H1 (cell line): ENCODE results near the gene PTPN21. TPM values are rescaled to one million over a fixed set of nuclear protein-coding genes. Genes with fewer than 3 reads are reported as not detected.

Source experiments
- CTCF ChIA-PET: fragments of 300-600 bp; sonication (Branson Sonifier 250); formaldehyde crosslinking; loops from one replicate; lab custom pipeline; 2021; ENCODE audit not compliant: partially characterized antibody; lab: Charles Lee
- POLR2A ChIA-PET: fragments of 300-600 bp; sonication (Branson Sonifier 250); formaldehyde crosslinking; loops from one replicate; lab custom pipeline; 2021; ENCODE audit warnings: inconsistent platforms; ENCODE audit not compliant: partially characterized antibody; lab: Charles Lee
- DNase-seq, 2 experiments: peaks; one replicate each; pipeline versions ENCODE4 v3.0.0 to v3.0.0-alpha.2; 2010 to 2022; ENCODE audit warnings: low spot score in 2 of 2, low read depth in 1 of 2, mixed read lengths in 1 of 2
- FAIRE-seq: peaks from 2 replicates; lab custom pipeline; 2011; peaks lifted over from hg19 to GRCh38; lab: Jason Lieb, UNC
- H2AFZ ChIP-seq: 2 replicates; pipeline ENCODE4 v1.8.1; 2012; ENCODE audit warnings: low read length, inconsistent platforms
- H2AK5ac ChIP-seq: 2 replicates; pipeline ENCODE4 v1.6.1; 2013; ENCODE audit warnings: low read depth, low read length
- H2BK120ac ChIP-seq: replicated peaks from 2 replicates; pipeline ENCODE3; 2013; ENCODE audit warnings: low read depth, low read length, inconsistent platforms
- H2BK12ac ChIP-seq: 2 replicates; pipeline ENCODE4 v1.6.1; 2013; ENCODE audit warnings: low read depth, low read length
- H2BK15ac ChIP-seq: 2 replicates; pipeline ENCODE4 v1.6.1; 2013; ENCODE audit warnings: low read length
- H2BK20ac ChIP-seq: 2 replicates; pipeline ENCODE4 v1.6.1; 2013; ENCODE audit warnings: low read length
- H2BK5ac ChIP-seq: 2 replicates; pipeline ENCODE4 v1.6.1; 2013; ENCODE audit warnings: low read depth, low read length
- H3K14ac ChIP-seq: 2 replicates; pipeline ENCODE4 v1.6.1; 2013; ENCODE audit warnings: inconsistent platforms; ENCODE audit not compliant: insufficient read length
- H3K18ac ChIP-seq: 2 replicates; pipeline ENCODE4 v1.6.1; 2013; ENCODE audit warnings: low read length; ENCODE audit errors: extremely low read depth
- H3K23ac ChIP-seq: 2 replicates; pipeline ENCODE4 v1.6.1; 2013; ENCODE audit warnings: inconsistent platforms; ENCODE audit not compliant: insufficient read length
- H3K23me2 ChIP-seq: 2 replicates; pipeline ENCODE4 v1.6.1; 2013; ENCODE audit warnings: low read depth, low read length
- H3K27ac ChIP-seq: 2 replicates; pipeline ENCODE4 v1.6.1; 2011; ENCODE audit warnings: low read depth, low read length, inconsistent platforms
- H3K27me3 ChIP-seq, 4 experiments: replicated peaks in 1 of 4; 1 replicate in 1 of 4; 2 replicates in 3 of 4; pipeline versions ENCODE4 v1.6.1 to v1.8.1; 2011 to 2013; ENCODE audit warnings: low read length in 3 of 4, mild to moderate bottlenecking in 3 of 4, inconsistent platforms in 2 of 4, mixed read lengths in 2 of 4, moderate library complexity in 1 of 4; ENCODE audit not compliant: control insufficient read depth in 3 of 4, insufficient read depth in 3 of 4; ENCODE audit errors: extremely low read depth in 1 of 4
- H3K36me3 ChIP-seq, 4 experiments: 2 replicates each; pipeline versions ENCODE4 v1.6.1 to v1.8.1; 2011 to 2013; ENCODE audit warnings: mild to moderate bottlenecking in 4 of 4, low read length in 3 of 4, moderate library complexity in 2 of 4, control low read depth in 1 of 4, inconsistent platforms in 1 of 4; ENCODE audit not compliant: insufficient read depth in 4 of 4, control insufficient read depth in 2 of 4
- H3K4ac ChIP-seq: replicated peaks from 2 replicates; pipeline ENCODE3; 2013; ENCODE audit warnings: low read length, low read depth, mixed read lengths, inconsistent platforms; ENCODE audit not compliant: insufficient read length
- H3K4me1 ChIP-seq, 4 experiments: replicated peaks in 1 of 4; 1 replicate in 1 of 4; 2 replicates in 3 of 4; pipeline versions ENCODE4 v1.6.1 to v1.8.1; 2011 to 2013; ENCODE audit warnings: low read length in 3 of 4, inconsistent platforms in 2 of 4, mixed read lengths in 1 of 4; ENCODE audit not compliant: insufficient read depth in 4 of 4, control insufficient read depth in 3 of 4
- H3K4me2 ChIP-seq, 2 experiments: 2 replicates each; pipeline versions ENCODE4 v1.6.1 to v1.8.1; 2011 to 2013; ENCODE audit warnings: low read depth in 2 of 2, low read length in 2 of 2, control low read depth in 1 of 2, inconsistent platforms in 1 of 2, mild to moderate bottlenecking in 1 of 2; ENCODE audit not compliant: insufficient read depth in 1 of 2
- H3K4me3 ChIP-seq, 4 experiments: fragments of 200-600, 300-600 bp in 1 of 4; sonication (generic), shearing (Covaris generic), sonication (Bioruptor Twin) in 1 of 4; 2 replicates each; pipeline versions ENCODE4 v1.5.1 to v1.8.1; 2011 to 2016; ENCODE audit warnings: low read length in 4 of 4, low read depth in 3 of 4, control low read depth in 2 of 4, inconsistent platforms in 2 of 4, mild to moderate bottlenecking in 2 of 4, mixed read lengths in 1 of 4, moderate library complexity in 1 of 4; ENCODE audit not compliant: insufficient read depth in 2 of 4; ENCODE audit errors: extremely low read depth in 1 of 4
- H3K56ac ChIP-seq: replicated peaks from 2 replicates; pipeline ENCODE3; 2013; ENCODE audit warnings: low read depth, mild to moderate bottlenecking, mixed read lengths, low read length, inconsistent platforms; ENCODE audit not compliant: insufficient read length
- H3K79me1 ChIP-seq: 2 replicates; pipeline ENCODE4 v1.6.1; 2013; ENCODE audit warnings: low read depth, low read length, control low read depth
- H3K79me2 ChIP-seq, 2 experiments: 2 replicates each; pipeline versions ENCODE4 v1.6.1 to v1.8.1; 2012 to 2013; ENCODE audit warnings: low read length in 2 of 2, mild to moderate bottlenecking in 2 of 2, inconsistent platforms in 1 of 2; ENCODE audit not compliant: insufficient read depth in 2 of 2, control insufficient read depth in 1 of 2
- H3K9ac ChIP-seq, 4 experiments: replicated peaks in 1 of 4; 1 replicate in 1 of 4; 2 replicates in 3 of 4; pipeline versions ENCODE4 v1.6.1 to v1.8.1; 2011 to 2013; ENCODE audit warnings: low read depth in 3 of 4, low read length in 3 of 4, control low read depth in 2 of 4, mild to moderate bottlenecking in 2 of 4, moderate library complexity in 2 of 4, inconsistent platforms in 1 of 4; ENCODE audit errors: extremely low read depth in 1 of 4
- H3K9me3 ChIP-seq, 2 experiments: 2 replicates each; pipeline versions ENCODE4 v1.6.1 to v1.8.1; 2012 to 2013; ENCODE audit warnings: mild to moderate bottlenecking in 2 of 2, moderate library complexity in 2 of 2, control low read depth in 1 of 2, inconsistent platforms in 1 of 2, low read depth in 1 of 2, low read length in 1 of 2, mixed read lengths in 1 of 2; ENCODE audit not compliant: insufficient read depth in 2 of 2
- H4K20me1 ChIP-seq, 2 experiments: replicated peaks in 1 of 2; 2 replicates each; pipeline versions ENCODE3 to v1.8.1; 2011 to 2013; ENCODE audit warnings: inconsistent platforms in 2 of 2, low read length in 2 of 2, mild to moderate bottlenecking in 1 of 2; ENCODE audit not compliant: insufficient read depth in 2 of 2, control insufficient read depth in 1 of 2
- H4K5ac ChIP-seq: 2 replicates; pipeline ENCODE4 v1.6.1; 2013; ENCODE audit warnings: low read length, low read depth, mixed read lengths, inconsistent platforms; ENCODE audit not compliant: insufficient read length
- H4K8ac ChIP-seq: 2 replicates; pipeline ENCODE4 v1.8.0; 2013; ENCODE audit warnings: mild to moderate bottlenecking, moderate library complexity, low read length, inconsistent platforms; ENCODE audit not compliant: insufficient read depth; ENCODE audit errors: extremely low read depth
- H4K91ac ChIP-seq: replicated peaks from 2 replicates; pipeline ENCODE3; 2013; ENCODE audit warnings: low read length, mixed read lengths, inconsistent platforms; ENCODE audit not compliant: insufficient read length
- CHD1 ChIP-seq: IDR thresholded peaks from 2 replicates; pipeline ENCODE4 v1.6.1; 2012; ENCODE audit warnings: low read depth, low read length, improper control_type of control experiment
- KDM1A ChIP-seq: fragments of 200-600, 300-600 bp; sonication (generic); IDR thresholded peaks from 2 replicates; pipeline ENCODE4 v1.7.1; 2016; ENCODE audit warnings: mild to moderate bottlenecking, low read length, borderline replicate concordance
- SAP30 ChIP-seq: fragments of 300-600 bp; sonication (generic); IDR thresholded peaks from 2 replicates; pipeline ENCODE4 v1.7.1; 2012; ENCODE audit warnings: low read length, moderate library complexity, mild to moderate bottlenecking, inconsistent platforms; ENCODE audit not compliant: insufficient read depth, insufficient replicate concordance
- YY1 ChIP-seq: IDR thresholded peaks from 2 replicates; pipeline ENCODE4 v1.6.1; 2011; ENCODE audit warnings: low read depth, mild to moderate bottlenecking, low read length
- WGBS, 2 experiments: shearing (Covaris generic) in 1 of 2; methylation state at CpG; one replicate each; pipeline versions ENCODE4 v1.1.6 to v1.1.7; 2013 to 2015; ENCODE audit warnings: low lambda C conversion rate in 2 of 2, mixed read lengths in 2 of 2, inconsistent platforms in 1 of 2, low coverage in 1 of 2, missing lambda C conversion rate in 1 of 2; ENCODE audit not compliant: insufficient replicate concordance in 2 of 2, insufficient coverage in 1 of 2, insufficient read length in 1 of 2; ENCODE audit errors: extremely low coverage in 1 of 2, missing lambda C conversion rate in 1 of 2; 5-methylcytosine and 5-hydroxymethylcytosine counted together
- polyA plus RNA-seq, 7 experiments: library from polyadenylated mRNA; depleted of rRNA in 3 of 7; stranded (reverse) in 5 of 7; unstranded in 2 of 7; fragments of >200 nt in 5 of 7; fragments of 200-250 nt in 2 of 7; gene quantifications; 1 replicate in 5 of 7; 2 replicates in 1 of 7; 4 replicates in 1 of 7; pipeline versions ENCODE4 v1.2.1 to v1.2.3, GENCODE V29; 2011 to 2013; ENCODE audit warnings: missing spikeins in 2 of 7, mixed read lengths in 2 of 7
- total RNA-seq: library from RNA; stranded (reverse); fragmentation: NEBNext Ultra II Directional; extraction: Animal tissue kit (Norgen Biotek cat#: 25700); gene quantifications from 2 replicates; pipeline ENCODE4 v1.2.1, GENCODE V29; 2021

Gene PTPN21
- total and polyA plus RNA-seq, 2 of the 8 experiments (the other 6 are each of a cell fraction or from before 2014, with no cell fraction given): 6.5 to 16.1 TPM

GRCh38 chr14:88598097-88598675, 43.4 kb upstream of the PTPN21 start:
- Histone ChIP-seq H3K79me2 (no peaks in the 10 kb centered on the region), H2BK120ac (no peak overlapping the region), H3K4me2 (no peak overlapping the region), H3K79me1 (no peaks in the 10 kb centered on the region; the same call in 1 of the 2 replicates), H3K4me3 (no peak overlapping the region), H3K9me3 (no peaks in the 10 kb centered on the region), H3K14ac (no peak overlapping the region), H4K5ac (no peak overlapping the region), H2BK15ac (no peak overlapping the region), H3K18ac (no peak overlapping the region), H3K4me1 (no peaks in the 10 kb centered on the region), H3K9ac (no peak overlapping the region), H2BK12ac (no peak overlapping the region), H2BK5ac (no peak overlapping the region), H3K36me3 (peaks cover 21 to 84% (median 56%) of the 10 kb centered on the region in 4 experiments), H4K20me1 (peaks cover 0 to 2% of the 10 kb centered on the region in 2 experiments), H3K4ac (no peak overlapping the region), H3K27me3 (no peaks in the 10 kb centered on the region), H2BK20ac (no peak overlapping the region), H2AFZ (no peak overlapping the region), H3K27ac (no peak overlapping the region), H3K23ac (no peak overlapping the region), H3K56ac (no peak overlapping the region), H4K91ac (no peak overlapping the region), H4K8ac (no peak overlapping the region), H3K23me2 (no peaks in the 10 kb centered on the region), H2AK5ac (no peak overlapping the region)
- ChIA-PET CTCF (no interaction called here), POLR2A (interaction anchor here (1.7 kb wide), 1 partner anchor 11 kb away, joined by 11 read pairs; no protein-coding TSS in a partner anchor)
- no peak for DNase-seq
- FAIRE-seq: no peak
- WGBS, 2 experiments: 93% methylated on average over 2 of the region's 2 CpGs; no CpG with 5 or more reads in 1 of the 2 experiments
- TF ChIP-seq KDM1A (no peak), CHD1 (no peak), YY1 (no peak), SAP30 (no peak)
